HepG2 (cell line): Measurements from ENCODE around the gene CASKIN1. TPM values are rescaled to one million over a fixed set of nuclear protein-coding genes. Genes with fewer than 3 reads are reported as not detected.

Experiments used
- ARNT2 ChIP-seq: sonication (generic); formaldehyde crosslinking; IDR thresholded peaks from 2 replicates; pipeline ENCODE4 v1.8.0; 2022; ENCODE audit warnings: mild to moderate bottlenecking, low read depth, missing genetic modification reagents, moderate library complexity
- GPN1 ChIP-seq: sonication (generic); formaldehyde crosslinking; IDR thresholded peaks from 2 replicates; pipeline ENCODE4 v1.5.1; 2020; ENCODE audit warnings: missing genetic modification reagents, borderline replicate concordance
- ISL2 ChIP-seq: sonication (generic); formaldehyde crosslinking; IDR thresholded peaks from 2 replicates; pipeline ENCODE4 v1.5.0; 2020; ENCODE audit warnings: missing genetic modification reagents
- PITX1 ChIP-seq: sonication (generic); formaldehyde crosslinking; IDR thresholded peaks from 2 replicates; pipeline ENCODE4 v1.5.1; 2020; ENCODE audit warnings: mild to moderate bottlenecking, missing genetic modification reagents
- TIGD3 ChIP-seq: sonication (generic); formaldehyde crosslinking; IDR thresholded peaks from 2 replicates; pipeline ENCODE4 v1.5.1; 2020; ENCODE audit warnings: mild to moderate bottlenecking, missing genetic modification reagents, borderline replicate concordance
- ZC3H13 ChIP-seq: sonication (generic); formaldehyde crosslinking; IDR thresholded peaks from 2 replicates; pipeline ENCODE4 v1.8.1; 2023; ENCODE audit warnings: mild to moderate bottlenecking, missing genetic modification reagents, moderate library complexity
- ZNF350 ChIP-seq: sonication (generic); formaldehyde crosslinking; IDR thresholded peaks from 2 replicates; pipeline ENCODE4 v1.4.0; 2020; ENCODE audit warnings: mild to moderate bottlenecking, low read depth, missing genetic modification reagents, borderline replicate concordance
- ZNF678 ChIP-seq: sonication (generic); formaldehyde crosslinking; IDR thresholded peaks from 2 replicates; pipeline ENCODE4 v1.4.0; 2020; ENCODE audit warnings: mild to moderate bottlenecking, missing genetic modification reagents
- ZNF737 ChIP-seq: sonication (generic); formaldehyde crosslinking; IDR thresholded peaks from 2 replicates; pipeline ENCODE4 v1.5.0; 2020; ENCODE audit warnings: missing genetic modification reagents, mild to moderate bottlenecking, borderline replicate concordance
- polyA plus RNA-seq, 8 experiments: library from polyadenylated mRNA; depleted of rRNA in 3 of 8; stranded (reverse) in 7 of 8; unstranded in 1 of 8; fragments of >200 nt; fragmentation: Illumina TruSeq in 4 of 8; extraction: Trizol in 4 of 8; gene quantifications; 2 replicates each; pipeline versions ENCODE4 v1.2.1 to v1.2.3, GENCODE V29; 2011 to 2016; ENCODE audit warnings: low read depth in 4 of 8, missing spikeins in 1 of 8, mixed read lengths in 1 of 8; ENCODE audit not compliant: insufficient read depth in 1 of 8
- total RNA-seq, 5 experiments: library from RNA; depleted of rRNA; stranded (reverse); fragments of >200 nt; fragmentation: Illumina TruSeq; extraction: Trizol; gene quantifications; 2 replicates each; pipeline ENCODE4 v1.2.3, GENCODE V29; 2016; ENCODE audit warnings: low read depth in 1 of 5
- TF ChIP-seq, protein P1 (sequence below): IDR thresholded peaks from 2 replicates; pipeline ENCODE4 v1.6.1; 2016; ENCODE audit warnings: low read depth
- TF ChIP-seq, protein P2 (sequence below): sonication (generic); formaldehyde crosslinking; IDR thresholded peaks from 2 replicates; pipeline ENCODE4 v1.5.1; 2020; ENCODE audit warnings: mild to moderate bottlenecking, moderate library complexity, missing genetic modification reagents
- TF ChIP-seq, protein P3 (sequence below): sonication (generic); formaldehyde crosslinking; IDR thresholded peaks from 2 replicates; pipeline ENCODE4 v1.5.0; 2020; ENCODE audit warnings: mild to moderate bottlenecking, missing genetic modification reagents, borderline replicate concordance
- TF ChIP-seq, protein P4 (sequence below): sonication (generic); formaldehyde crosslinking; IDR thresholded peaks from one replicate; pipeline ENCODE4 v1.5.1; 2020; ENCODE audit warnings: mild to moderate bottlenecking, missing genetic modification reagents; ENCODE audit errors: not compliant biosample characterization

Gene CASKIN1
- total and polyA plus RNA-seq, 2 of the 13 experiments (the other 11 are each of a cell fraction or from before 2014, with no cell fraction given) = 1.2 to 2.2 TPM

DNA sequence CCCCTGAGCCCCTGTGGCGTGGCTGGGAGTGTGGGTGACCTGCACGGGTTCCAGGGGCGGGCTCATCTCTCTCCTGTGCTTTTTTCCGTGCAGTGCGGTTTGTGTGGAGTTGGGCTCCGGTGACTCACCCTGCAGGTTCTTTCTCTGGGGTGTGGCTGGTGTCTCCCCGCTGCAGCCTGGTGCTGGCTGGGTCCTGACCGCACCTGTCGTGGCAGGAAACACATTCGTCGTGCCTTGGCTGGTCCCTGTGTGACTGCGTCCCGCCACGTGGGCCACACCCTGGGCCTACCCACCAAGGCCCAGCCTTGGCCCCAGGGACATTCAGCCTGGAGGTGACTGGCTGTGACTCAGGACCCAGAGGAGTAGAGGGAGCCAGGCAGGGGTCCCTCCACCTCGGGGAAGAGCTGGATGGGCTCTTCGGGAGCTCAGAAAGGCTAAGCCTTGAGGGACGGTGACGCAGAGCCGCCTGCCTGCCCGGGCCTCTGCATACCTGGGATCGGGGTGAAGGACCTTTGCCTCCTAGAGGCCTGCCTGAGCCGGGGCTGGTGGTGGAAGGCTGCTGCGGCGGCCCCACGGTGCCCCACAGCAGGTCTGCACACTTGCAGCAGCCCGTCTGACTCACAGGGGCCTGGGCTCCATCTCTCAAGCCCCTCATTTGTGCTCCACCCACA, 33.1 kb downstream of the CASKIN1 start (continued):
- TF ChIP-seq, protein P1, sequence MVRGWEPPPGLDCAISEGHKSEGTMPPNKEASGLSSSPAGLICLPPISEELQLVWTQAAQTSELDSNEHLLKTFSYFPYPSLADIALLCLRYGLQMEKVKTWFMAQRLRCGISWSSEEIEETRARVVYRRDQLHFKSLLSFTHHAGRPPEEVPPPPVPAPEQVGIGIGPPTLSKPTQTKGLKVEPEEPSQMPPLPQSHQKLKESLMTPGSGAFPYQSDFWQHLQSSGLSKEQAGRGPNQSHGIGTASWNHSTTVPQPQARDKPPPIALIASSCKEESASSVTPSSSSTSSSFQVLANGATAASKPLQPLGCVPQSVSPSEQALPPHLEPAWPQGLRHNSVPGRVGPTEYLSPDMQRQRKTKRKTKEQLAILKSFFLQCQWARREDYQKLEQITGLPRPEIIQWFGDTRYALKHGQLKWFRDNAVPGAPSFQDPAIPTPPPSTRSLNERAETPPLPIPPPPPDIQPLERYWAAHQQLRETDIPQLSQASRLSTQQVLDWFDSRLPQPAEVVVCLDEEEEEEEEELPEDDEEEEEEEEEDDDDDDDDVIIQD (CRISPR knock-in tag) = no peak
- no peak for TF ChIP-seq GPN1 (CRISPR knock-in tag)
- TF ChIP-seq, protein P2, sequence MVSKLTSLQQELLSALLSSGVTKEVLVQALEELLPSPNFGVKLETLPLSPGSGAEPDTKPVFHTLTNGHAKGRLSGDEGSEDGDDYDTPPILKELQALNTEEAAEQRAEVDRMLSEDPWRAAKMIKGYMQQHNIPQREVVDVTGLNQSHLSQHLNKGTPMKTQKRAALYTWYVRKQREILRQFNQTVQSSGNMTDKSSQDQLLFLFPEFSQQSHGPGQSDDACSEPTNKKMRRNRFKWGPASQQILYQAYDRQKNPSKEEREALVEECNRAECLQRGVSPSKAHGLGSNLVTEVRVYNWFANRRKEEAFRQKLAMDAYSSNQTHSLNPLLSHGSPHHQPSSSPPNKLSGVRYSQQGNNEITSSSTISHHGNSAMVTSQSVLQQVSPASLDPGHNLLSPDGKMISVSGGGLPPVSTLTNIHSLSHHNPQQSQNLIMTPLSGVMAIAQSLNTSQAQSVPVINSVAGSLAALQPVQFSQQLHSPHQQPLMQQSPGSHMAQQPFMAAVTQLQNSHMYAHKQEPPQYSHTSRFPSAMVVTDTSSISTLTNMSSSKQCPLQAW (CRISPR knock-in tag) = no peak
- no peak for TF ChIP-seq ZNF350 (CRISPR knock-in tag)
- TF ChIP-seq ISL2 = 0 out of 2 replicates have a peak, but pooled peaks have one; percentile 20
- TF ChIP-seq TIGD3 (CRISPR knock-in tag) = no peak
- TF ChIP-seq ZNF678 = 0 out of 2 replicates have a peak, but pooled peaks have one; percentile 39
- TF ChIP-seq, protein P3, sequence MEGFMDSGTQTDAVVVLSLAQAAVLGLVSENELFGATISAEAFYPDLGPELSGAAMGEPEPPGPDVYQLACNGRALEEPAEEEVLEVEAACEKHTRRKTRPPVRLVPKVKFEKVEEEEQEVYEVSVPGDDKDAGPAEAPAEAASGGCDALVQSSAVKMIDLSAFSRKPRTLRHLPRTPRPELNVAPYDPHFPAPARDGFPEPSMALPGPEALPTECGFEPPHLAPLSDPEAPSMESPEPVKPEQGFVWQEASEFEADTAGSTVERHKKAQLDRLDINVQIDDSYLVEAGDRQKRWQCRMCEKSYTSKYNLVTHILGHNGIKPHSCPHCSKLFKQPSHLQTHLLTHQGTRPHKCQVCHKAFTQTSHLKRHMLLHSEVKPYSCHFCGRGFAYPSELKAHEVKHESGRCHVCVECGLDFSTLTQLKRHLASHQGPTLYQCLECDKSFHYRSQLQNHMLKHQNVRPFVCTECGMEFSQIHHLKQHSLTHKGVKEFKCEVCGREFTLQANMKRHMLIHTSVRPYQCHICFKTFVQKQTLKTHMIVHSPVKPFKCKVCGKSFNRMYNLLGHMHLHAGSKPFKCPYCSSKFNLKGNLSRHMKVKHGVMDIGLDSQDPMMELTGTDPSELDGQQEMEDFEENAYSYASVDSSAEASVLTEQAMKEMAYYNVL (CRISPR knock-in tag) = 0 out of 2 replicates have a peak, but pooled peaks have one; percentile 23
- TF ChIP-seq ARNT2 (CRISPR knock-in tag) = no peak
- no peak for TF ChIP-seq ZNF737 (CRISPR knock-in tag)
- TF ChIP-seq, protein P4, sequence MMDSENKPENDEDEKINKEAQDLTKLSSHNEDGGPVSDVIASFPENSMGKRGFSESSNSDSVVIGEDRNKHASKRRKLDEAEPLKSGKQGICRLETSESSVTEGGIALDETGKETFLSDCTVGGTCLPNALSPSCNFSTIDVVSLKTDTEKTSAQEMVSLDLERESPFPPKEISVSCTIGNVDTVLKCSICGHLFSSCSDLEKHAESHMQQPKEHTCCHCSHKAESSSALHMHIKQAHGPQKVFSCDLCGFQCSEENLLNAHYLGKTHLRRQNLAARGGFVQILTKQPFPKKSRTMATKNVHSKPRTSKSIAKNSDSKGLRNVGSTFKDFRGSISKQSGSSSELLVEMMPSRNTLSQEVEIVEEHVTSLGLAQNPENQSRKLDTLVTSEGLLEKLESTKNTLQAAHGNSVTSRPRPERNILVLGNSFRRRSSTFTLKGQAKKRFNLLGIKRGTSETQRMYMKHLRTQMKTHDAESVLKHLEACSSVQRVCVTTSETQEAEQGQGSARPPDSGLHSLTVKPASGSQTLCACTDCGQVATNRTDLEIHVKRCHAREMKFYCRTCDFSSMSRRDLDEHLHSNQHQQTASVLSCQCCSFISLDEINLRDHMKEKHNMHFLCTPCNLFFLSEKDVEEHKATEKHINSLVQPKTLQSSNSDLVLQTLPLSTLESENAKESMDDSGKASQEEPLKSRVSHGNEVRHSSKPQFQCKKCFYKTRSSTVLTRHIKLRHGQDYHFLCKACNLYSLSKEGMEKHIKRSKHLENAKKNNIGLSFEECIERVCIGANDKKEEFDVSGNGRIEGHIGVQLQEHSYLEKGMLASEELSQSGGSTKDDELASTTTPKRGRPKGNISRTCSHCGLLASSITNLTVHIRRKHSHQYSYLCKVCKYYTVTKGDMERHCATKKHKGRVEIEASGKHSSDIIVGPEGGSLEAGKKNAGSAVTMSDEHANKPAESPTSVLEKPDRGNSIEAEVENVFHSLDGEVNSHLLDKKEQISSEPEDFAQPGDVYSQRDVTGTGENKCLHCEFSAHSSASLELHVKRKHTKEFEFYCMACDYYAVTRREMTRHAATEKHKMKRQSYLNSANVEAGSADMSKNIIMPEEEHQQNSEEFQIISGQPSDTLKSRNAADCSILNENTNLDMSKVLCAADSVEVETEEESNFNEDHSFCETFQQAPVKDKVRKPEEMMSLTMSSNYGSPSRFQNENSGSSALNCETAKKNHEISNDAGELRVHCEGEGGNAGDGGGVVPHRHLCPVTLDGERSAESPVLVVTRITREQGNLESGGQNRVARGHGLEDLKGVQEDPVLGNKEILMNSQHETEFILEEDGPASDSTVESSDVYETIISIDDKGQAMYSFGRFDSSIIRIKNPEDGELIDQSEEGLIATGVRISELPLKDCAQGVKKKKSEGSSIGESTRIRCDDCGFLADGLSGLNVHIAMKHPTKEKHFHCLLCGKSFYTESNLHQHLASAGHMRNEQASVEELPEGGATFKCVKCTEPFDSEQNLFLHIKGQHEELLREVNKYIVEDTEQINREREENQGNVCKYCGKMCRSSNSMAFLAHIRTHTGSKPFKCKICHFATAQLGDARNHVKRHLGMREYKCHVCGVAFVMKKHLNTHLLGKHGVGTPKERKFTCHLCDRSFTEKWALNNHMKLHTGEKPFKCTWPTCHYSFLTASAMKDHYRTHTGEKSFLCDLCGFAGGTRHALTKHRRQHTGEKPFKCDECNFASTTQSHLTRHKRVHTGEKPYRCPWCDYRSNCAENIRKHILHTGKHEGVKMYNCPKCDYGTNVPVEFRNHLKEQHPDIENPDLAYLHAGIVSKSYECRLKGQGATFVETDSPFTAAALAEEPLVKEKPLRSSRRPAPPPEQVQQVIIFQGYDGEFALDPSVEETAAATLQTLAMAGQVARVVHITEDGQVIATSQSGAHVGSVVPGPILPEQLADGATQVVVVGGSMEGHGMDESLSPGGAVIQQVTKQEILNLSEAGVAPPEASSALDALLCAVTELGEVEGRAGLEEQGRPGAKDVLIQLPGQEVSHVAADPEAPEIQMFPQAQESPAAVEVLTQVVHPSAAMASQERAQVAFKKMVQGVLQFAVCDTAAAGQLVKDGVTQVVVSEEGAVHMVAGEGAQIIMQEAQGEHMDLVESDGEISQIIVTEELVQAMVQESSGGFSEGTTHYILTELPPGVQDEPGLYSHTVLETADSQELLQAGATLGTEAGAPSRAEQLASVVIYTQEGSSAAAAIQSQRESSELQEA (CRISPR knock-in tag) = no peak
- no peak for TF ChIP-seq ZC3H13 (CRISPR knock-in tag)
- TF ChIP-seq PITX1 (CRISPR knock-in tag) = peak; percentile 19; the same call in 1 of the 2 replicates
